Liver (tissue), 9 donors: Measurements from ENCODE around the gene CHST3. TPM values are rescaled to one million over a fixed set of nuclear protein-coding genes. Genes with fewer than 3 reads are reported as not detected.

Experiments used
- DNase-seq: peaks from one replicate; pipeline ENCODE4 v3.0.0-alpha.2; 2017; ENCODE audit warnings: low spot score
- H3K27ac ChIP-seq, 2 donors: one replicate each; pipeline ENCODE4 v1.7.0; 2013; ENCODE audit warnings: inconsistent platforms in 2 of 2, low read length in 2 of 2, control low read depth in 1 of 2, low read depth in 1 of 2, mild to moderate bottlenecking in 1 of 2
- H3K27me3 ChIP-seq, 4 donors: one replicate each; pipeline versions ENCODE4 v1.6.1 to v1.7.0; 2013; ENCODE audit warnings: low read length in 3 of 4, inconsistent platforms in 1 of 4, mild to moderate bottlenecking in 1 of 4, moderate library complexity in 1 of 4; ENCODE audit not compliant: control insufficient read depth in 4 of 4, insufficient read depth in 4 of 4
- H3K36me3 ChIP-seq, 4 donors: one replicate each; pipeline versions ENCODE4 v1.6.1 to v1.7.0; 2013; ENCODE audit warnings: low read length in 3 of 4, mild to moderate bottlenecking in 3 of 4, low read depth in 1 of 4, moderate library complexity in 1 of 4; ENCODE audit not compliant: control insufficient read depth in 4 of 4, insufficient read depth in 3 of 4
- H3K4me1 ChIP-seq, 4 donors: one replicate each; pipeline versions ENCODE4 v1.6.1 to v1.7.0; 2013; ENCODE audit warnings: low read length in 3 of 4, mild to moderate bottlenecking in 3 of 4, moderate library complexity in 1 of 4; ENCODE audit not compliant: control insufficient read depth in 4 of 4, insufficient read depth in 4 of 4
- H3K4me3 ChIP-seq, 3 donors: one replicate each; pipeline versions ENCODE4 v1.6.1 to v1.7.0; 2013; ENCODE audit warnings: low read length in 3 of 3, control low read depth in 1 of 3, low read depth in 1 of 3, mild to moderate bottlenecking in 1 of 3
- H3K9ac ChIP-seq, 2 donors: one replicate each; pipeline ENCODE4 v1.7.0; 2013; ENCODE audit warnings: low read length in 2 of 2, mild to moderate bottlenecking in 2 of 2, moderate library complexity in 2 of 2, control low read depth in 1 of 2, low read depth in 1 of 2
- H3K9me3 ChIP-seq, 4 donors: one replicate each; pipeline versions ENCODE4 v1.6.1 to v1.7.0; 2013; ENCODE audit warnings: low read length in 3 of 4; ENCODE audit not compliant: control insufficient read depth in 4 of 4
- EGR1 ChIP-seq, 2 donors: IDR thresholded peaks; 2 replicates each; pipeline ENCODE4 v1.6.1; 2016 to 2018; ENCODE audit warnings: antibody characterized with exemption in 2 of 2, low read depth in 2 of 2
- FOXA1 ChIP-seq: IDR thresholded peaks from 2 replicates; pipeline ENCODE4 v1.6.1; 2016; ENCODE audit warnings: antibody characterized with exemption
- FOXA2 ChIP-seq: IDR thresholded peaks from 2 replicates; pipeline ENCODE4 v1.6.1; 2016; ENCODE audit warnings: antibody characterized with exemption
- GABPA ChIP-seq, 2 donors: IDR thresholded peaks in 1 of 2; conservative IDR thresholded peaks in 1 of 2; 2 replicates each; pipeline ENCODE4 v1.6.1; 2016; ENCODE audit warnings: antibody characterized with exemption in 2 of 2, mild to moderate bottlenecking in 1 of 2, moderate library complexity in 1 of 2
- HNF4A ChIP-seq, 2 donors: conservative IDR thresholded peaks; 2 replicates each; pipeline ENCODE4 v1.6.1; 2016; ENCODE audit warnings: antibody characterized with exemption in 2 of 2, mild to moderate bottlenecking in 2 of 2
- JUND ChIP-seq, 2 donors: IDR thresholded peaks; 2 replicates each; pipeline ENCODE4 v1.6.1; 2016; ENCODE audit warnings: antibody characterized with exemption in 2 of 2
- NR2F2 ChIP-seq: IDR thresholded peaks from 2 replicates; pipeline ENCODE4 v1.6.1; 2016; ENCODE audit warnings: antibody characterized with exemption
- RAD21 ChIP-seq, 2 donors: IDR thresholded peaks; 2 replicates each; pipeline ENCODE4 v1.6.1; 2016; ENCODE audit warnings: antibody characterized with exemption in 2 of 2, mild to moderate bottlenecking in 2 of 2
- RXRA ChIP-seq, 2 donors: IDR thresholded peaks; 2 replicates each; pipeline ENCODE4 v1.6.1; 2017 to 2018; ENCODE audit warnings: antibody characterized with exemption in 2 of 2, mild to moderate bottlenecking in 1 of 2
- SP1 ChIP-seq: IDR thresholded peaks from 2 replicates; pipeline ENCODE4 v1.6.1; 2018; ENCODE audit warnings: antibody characterized with exemption, mild to moderate bottlenecking
- TAF1 ChIP-seq: conservative IDR thresholded peaks from 2 replicates; pipeline ENCODE4 v1.6.1; 2016; ENCODE audit warnings: antibody characterized with exemption, mild to moderate bottlenecking
- YY1 ChIP-seq: IDR thresholded peaks from 2 replicates; pipeline ENCODE4 v1.6.1; 2016; ENCODE audit warnings: antibody characterized with exemption, mild to moderate bottlenecking
- WGBS: extraction: QIAGEN DNeasy Blood & Tissue Kit; methylation state at CpG from one replicate; pipeline ENCODE4 v1.1.7; 2013; 5-methylcytosine and 5-hydroxymethylcytosine counted together
- polyA plus RNA-seq, 2 donors: library from polyadenylated mRNA; stranded (reverse) in 1 of 2; unstranded in 1 of 2; fragments of 200-250 nt in 1 of 2; fragments of >200 nt in 1 of 2; fragmentation: Nextera tagmentation in 1 of 2; extraction: Ambion mirVana in 1 of 2; gene quantifications; one replicate each; pipeline versions ENCODE4 v1.2.1 to v1.2.3, GENCODE V29; 2013 to 2015
- total RNA-seq, 2 donors: library from RNA; depleted of rRNA; stranded (reverse); fragments of >200 nt; gene quantifications; one replicate each; pipeline ENCODE4 v1.2.3, GENCODE V29; 2014
- TF ChIP-seq, protein P1 (sequence below): IDR thresholded peaks from 2 replicates; pipeline ENCODE4 v1.6.1; 2016; ENCODE audit warnings: antibody characterized with exemption, mild to moderate bottlenecking
- TF ChIP-seq, protein P2 (sequence below): IDR thresholded peaks from 2 replicates; pipeline ENCODE4 v1.6.1; 2016; ENCODE audit warnings: antibody characterized with exemption
- TF ChIP-seq, protein P3 (sequence below): fragments of 150-350 bp; IDR thresholded peaks from 2 replicates; pipeline ENCODE4 v1.5.1; 2017; ENCODE audit warnings: improper control_type of control experiment, low read depth, low read length; ENCODE audit not compliant: missing input control
- TF ChIP-seq, protein P4 (sequence below): IDR thresholded peaks from 2 replicates; pipeline ENCODE4 v1.6.1; 2016; ENCODE audit warnings: antibody characterized with exemption
- TF ChIP-seq, protein P5 (sequence below): IDR thresholded peaks from 2 replicates; pipeline ENCODE4 v1.6.1; 2016; ENCODE audit warnings: antibody characterized with exemption
- donor health status: healthy.
- donor health status: healthy.
- donor health status: healthy.
- donor health status: healthy.
- donor health status: healthy.

The CHST3 gene
- total and polyA plus RNA-seq, 4 donors, result 0.29 to 4.3 (median 1.5) TPM

DNA sequence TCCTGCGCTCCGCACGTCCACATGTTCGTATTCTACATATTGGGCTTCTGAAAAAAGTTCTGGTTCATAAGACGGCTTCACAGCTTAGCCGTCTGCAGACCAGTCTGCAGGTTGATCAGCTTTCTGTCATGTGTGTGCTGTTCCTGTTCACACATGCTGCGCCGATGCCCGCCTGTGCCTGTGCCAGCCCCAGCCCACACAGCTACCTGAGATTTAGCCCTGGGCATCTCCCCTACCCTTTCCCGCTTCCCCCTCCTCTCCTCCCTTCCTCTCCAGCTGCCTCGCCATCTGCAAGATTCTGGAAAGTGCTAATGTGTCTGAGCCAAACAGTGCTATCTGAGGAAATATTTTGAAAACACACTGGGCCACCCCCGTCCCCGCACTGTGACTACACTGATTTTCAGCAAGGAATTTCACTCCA, 7.1 kb downstream of the CHST3 start:
- Histone ChIP-seq H3K27ac (no peak overlapping the region), H3K4me3 (no peak overlapping the region), H3K9ac (no peak overlapping the region), H3K27me3 (no peaks in the 10 kb centered on the region), H3K9me3 (no peaks in the 10 kb centered on the region), H3K4me1 (peaks cover 2 to 11% (median 8%) of the 10 kb centered on the region in 4 donors), H3K36me3 (no peaks in the 10 kb centered on the region)
- TF ChIP-seq JUND (IDR thresholded peaks at IDR 0.05) (no peak), FOXA1 (no peak), HNF4A (conservative IDR thresholded peaks at IDR 0.05) (no peak), NR2F2 (no peak), TAF1 (no peak), SP1 (no peak), GABPA (IDR thresholded peaks at IDR 0.05 in 1 of 2, conservative IDR thresholded peaks at IDR 0.05 in 1 of 2) (no peak), RXRA (IDR thresholded peaks at IDR 0.05) (no peak), EGR1 (IDR thresholded peaks at IDR 0.05; ENCODE audit: low read depth in 2 of 2) (no peak), YY1 (no peak), FOXA2 (no peak), RAD21 (IDR thresholded peaks at IDR 0.05) (no peak)
- TF ChIP-seq, protein P1, sequence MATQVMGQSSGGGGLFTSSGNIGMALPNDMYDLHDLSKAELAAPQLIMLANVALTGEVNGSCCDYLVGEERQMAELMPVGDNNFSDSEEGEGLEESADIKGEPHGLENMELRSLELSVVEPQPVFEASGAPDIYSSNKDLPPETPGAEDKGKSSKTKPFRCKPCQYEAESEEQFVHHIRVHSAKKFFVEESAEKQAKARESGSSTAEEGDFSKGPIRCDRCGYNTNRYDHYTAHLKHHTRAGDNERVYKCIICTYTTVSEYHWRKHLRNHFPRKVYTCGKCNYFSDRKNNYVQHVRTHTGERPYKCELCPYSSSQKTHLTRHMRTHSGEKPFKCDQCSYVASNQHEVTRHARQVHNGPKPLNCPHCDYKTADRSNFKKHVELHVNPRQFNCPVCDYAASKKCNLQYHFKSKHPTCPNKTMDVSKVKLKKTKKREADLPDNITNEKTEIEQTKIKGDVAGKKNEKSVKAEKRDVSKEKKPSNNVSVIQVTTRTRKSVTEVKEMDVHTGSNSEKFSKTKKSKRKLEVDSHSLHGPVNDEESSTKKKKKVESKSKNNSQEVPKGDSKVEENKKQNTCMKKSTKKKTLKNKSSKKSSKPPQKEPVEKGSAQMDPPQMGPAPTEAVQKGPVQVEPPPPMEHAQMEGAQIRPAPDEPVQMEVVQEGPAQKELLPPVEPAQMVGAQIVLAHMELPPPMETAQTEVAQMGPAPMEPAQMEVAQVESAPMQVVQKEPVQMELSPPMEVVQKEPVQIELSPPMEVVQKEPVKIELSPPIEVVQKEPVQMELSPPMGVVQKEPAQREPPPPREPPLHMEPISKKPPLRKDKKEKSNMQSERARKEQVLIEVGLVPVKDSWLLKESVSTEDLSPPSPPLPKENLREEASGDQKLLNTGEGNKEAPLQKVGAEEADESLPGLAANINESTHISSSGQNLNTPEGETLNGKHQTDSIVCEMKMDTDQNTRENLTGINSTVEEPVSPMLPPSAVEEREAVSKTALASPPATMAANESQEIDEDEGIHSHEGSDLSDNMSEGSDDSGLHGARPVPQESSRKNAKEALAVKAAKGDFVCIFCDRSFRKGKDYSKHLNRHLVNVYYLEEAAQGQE, result no peak
- TF ChIP-seq, protein P2, sequence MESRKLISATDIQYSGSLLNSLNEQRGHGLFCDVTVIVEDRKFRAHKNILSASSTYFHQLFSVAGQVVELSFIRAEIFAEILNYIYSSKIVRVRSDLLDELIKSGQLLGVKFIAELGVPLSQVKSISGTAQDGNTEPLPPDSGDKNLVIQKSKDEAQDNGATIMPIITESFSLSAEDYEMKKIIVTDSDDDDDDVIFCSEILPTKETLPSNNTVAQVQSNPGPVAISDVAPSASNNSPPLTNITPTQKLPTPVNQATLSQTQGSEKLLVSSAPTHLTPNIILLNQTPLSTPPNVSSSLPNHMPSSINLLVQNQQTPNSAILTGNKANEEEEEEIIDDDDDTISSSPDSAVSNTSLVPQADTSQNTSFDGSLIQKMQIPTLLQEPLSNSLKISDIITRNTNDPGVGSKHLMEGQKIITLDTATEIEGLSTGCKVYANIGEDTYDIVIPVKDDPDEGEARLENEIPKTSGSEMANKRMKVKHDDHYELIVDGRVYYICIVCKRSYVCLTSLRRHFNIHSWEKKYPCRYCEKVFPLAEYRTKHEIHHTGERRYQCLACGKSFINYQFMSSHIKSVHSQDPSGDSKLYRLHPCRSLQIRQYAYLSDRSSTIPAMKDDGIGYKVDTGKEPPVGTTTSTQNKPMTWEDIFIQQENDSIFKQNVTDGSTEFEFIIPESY, result no peak
- DNase-seq, result no peak
- WGBS, result 87% methylated on average over 13 of the region's 13 CpGs

DNA sequence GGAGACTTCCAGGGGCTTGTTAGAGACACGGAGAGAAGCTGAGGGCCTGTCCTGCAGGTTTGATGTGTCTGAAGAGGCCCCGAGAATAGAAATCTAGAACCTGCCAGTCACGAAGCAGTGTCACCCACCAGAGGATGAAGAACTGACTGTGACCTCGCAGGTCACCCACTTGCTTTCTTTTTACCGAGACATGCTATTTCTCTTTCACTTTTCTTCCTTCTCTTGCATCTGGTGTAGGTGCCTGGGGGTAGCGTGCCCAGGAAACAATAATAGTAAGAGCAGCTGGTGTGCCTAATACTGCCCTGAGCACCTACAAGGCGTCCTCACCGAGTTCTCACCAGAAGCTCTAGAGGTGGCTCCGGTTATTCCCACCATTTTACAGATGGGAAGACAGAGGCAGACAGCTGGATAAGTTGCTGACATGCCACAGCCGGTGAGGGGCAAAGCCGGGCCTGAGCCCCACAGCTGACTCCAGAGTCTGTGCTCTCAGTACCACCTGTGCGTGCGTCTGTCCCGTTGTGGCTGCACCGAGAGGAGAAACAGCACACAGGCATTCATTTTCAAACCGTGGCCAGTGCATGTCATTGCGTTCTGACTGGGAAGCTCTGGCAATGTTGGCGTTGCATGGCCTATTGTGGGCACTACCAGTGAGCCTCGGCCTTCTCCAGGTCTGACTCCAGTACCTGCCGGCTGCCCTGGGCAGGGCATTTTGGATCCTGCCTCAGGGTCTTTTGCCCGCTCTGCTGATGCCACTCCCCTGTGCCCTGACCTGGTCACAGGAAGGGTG, 7.8 kb downstream of the CHST3 start:
- Histone ChIP-seq H3K4me1 (peaks cover 4 to 17% (median 14%) of the 10 kb centered on the region in 4 donors), H3K36me3 (no peaks in the 10 kb centered on the region), H3K9me3 (no peaks in the 10 kb centered on the region), H3K4me3 (no peak overlapping the region), H3K9ac (no peak overlapping the region), H3K27me3 (no peaks in the 10 kb centered on the region), H3K27ac (no peak overlapping the region)
- WGBS, result 89% methylated on average over 21 of the region's 21 CpGs
- DNase-seq, result no peak
- TF ChIP-seq TAF1, result no peak
- TF ChIP-seq NR2F2, result no peak
- TF ChIP-seq FOXA2, result no peak
- no peak for TF ChIP-seq HNF4A (conservative IDR thresholded peaks at IDR 0.05)
- no peak for TF ChIP-seq GABPA (IDR thresholded peaks at IDR 0.05 in 1 of 2, conservative IDR thresholded peaks at IDR 0.05 in 1 of 2)
- TF ChIP-seq, protein P3, sequence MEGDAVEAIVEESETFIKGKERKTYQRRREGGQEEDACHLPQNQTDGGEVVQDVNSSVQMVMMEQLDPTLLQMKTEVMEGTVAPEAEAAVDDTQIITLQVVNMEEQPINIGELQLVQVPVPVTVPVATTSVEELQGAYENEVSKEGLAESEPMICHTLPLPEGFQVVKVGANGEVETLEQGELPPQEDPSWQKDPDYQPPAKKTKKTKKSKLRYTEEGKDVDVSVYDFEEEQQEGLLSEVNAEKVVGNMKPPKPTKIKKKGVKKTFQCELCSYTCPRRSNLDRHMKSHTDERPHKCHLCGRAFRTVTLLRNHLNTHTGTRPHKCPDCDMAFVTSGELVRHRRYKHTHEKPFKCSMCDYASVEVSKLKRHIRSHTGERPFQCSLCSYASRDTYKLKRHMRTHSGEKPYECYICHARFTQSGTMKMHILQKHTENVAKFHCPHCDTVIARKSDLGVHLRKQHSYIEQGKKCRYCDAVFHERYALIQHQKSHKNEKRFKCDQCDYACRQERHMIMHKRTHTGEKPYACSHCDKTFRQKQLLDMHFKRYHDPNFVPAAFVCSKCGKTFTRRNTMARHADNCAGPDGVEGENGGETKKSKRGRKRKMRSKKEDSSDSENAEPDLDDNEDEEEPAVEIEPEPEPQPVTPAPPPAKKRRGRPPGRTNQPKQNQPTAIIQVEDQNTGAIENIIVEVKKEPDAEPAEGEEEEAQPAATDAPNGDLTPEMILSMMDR, result no peak
- no peak for TF ChIP-seq YY1
- no peak for TF ChIP-seq EGR1 (IDR thresholded peaks at IDR 0.05; ENCODE audit: low read depth in 2 of 2)
- no peak for TF ChIP-seq RAD21 (IDR thresholded peaks at IDR 0.05)
- TF ChIP-seq, protein P2, result no peak
- TF ChIP-seq, protein P4, sequence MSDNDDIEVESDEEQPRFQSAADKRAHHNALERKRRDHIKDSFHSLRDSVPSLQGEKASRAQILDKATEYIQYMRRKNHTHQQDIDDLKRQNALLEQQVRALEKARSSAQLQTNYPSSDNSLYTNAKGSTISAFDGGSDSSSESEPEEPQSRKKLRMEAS, result no peak
- no peak for TF ChIP-seq SP1
- TF ChIP-seq, protein P5, sequence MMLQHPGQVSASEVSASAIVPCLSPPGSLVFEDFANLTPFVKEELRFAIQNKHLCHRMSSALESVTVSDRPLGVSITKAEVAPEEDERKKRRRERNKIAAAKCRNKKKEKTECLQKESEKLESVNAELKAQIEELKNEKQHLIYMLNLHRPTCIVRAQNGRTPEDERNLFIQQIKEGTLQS, result no peak
- TF ChIP-seq JUND (IDR thresholded peaks at IDR 0.05), result no peak
